Right lobe of liver (tissue), 6 donors: ENCODE results near the gene HDAC4. TPM values are rescaled to one million over a fixed set of nuclear protein-coding genes. Genes with fewer than 3 reads are reported as not detected.

Source experiments
- ATAC-seq, 4 donors: fragments of 200-7000 bp; cut with Tn5 transposase; one replicate each; pipeline ENCODE4 v1.9.1; 2020; ENCODE audit warnings: mild to moderate bottlenecking in 4 of 4, moderate library complexity in 4 of 4
- DNase-seq, 3 donors: peaks; one replicate each; pipeline ENCODE4 v3.0.0-alpha.2; 2020
- H3K27ac ChIP-seq, 3 donors: fragments of 200-600 bp; one replicate each; pipeline ENCODE4 v1.8.0; 2022
- H3K27me3 ChIP-seq, 2 donors: fragments of 200-600 bp; one replicate each; pipeline ENCODE4 v1.8.0; 2022
- H3K36me3 ChIP-seq, 4 donors: fragments of 200-600 bp; sonication (generic) in 1 of 4; one replicate each; pipeline versions ENCODE4 v1.5.1 to v1.8.0; 2017 to 2022; ENCODE audit warnings: control low read depth in 1 of 4
- H3K4me1 ChIP-seq, 4 donors: fragments of 200-600 bp; sonication (generic) in 1 of 4; one replicate each; pipeline versions ENCODE4 v1.5.1 to v1.8.0; 2017 to 2022; ENCODE audit warnings: control low read depth in 1 of 4
- H3K4me3 ChIP-seq, 3 donors: fragments of 200-600 bp; one replicate each; pipeline ENCODE4 v1.8.0; 2022
- H3K9me3 ChIP-seq, 4 donors: fragments of 200-600 bp; sonication (generic) in 1 of 4; one replicate each; pipeline versions ENCODE4 v1.5.1 to v1.8.0; 2017 to 2022; ENCODE audit warnings: control low read depth in 1 of 4
- POLR2A ChIP-seq: fragments of 450-650 bp; IDR thresholded peaks from one replicate; pipeline ENCODE4 v1.6.1; 2017; ENCODE audit warnings: antibody characterized with exemption, mild to moderate bottlenecking
- WGBS: methylation state at CpG from one replicate; pipeline ENCODE4 v1.1.6; 2018; ENCODE audit warnings: low coverage, low lambda C conversion rate; ENCODE audit not compliant: insufficient coverage; ENCODE audit errors: missing lambda C conversion rate; 5-methylcytosine and 5-hydroxymethylcytosine counted together
- intact Hi-C, 2 donors: fragments of 100-400 bp; cut with DNase I; formaldehyde crosslinking; loops; one replicate each; pipeline versions ENCODE4 v1.11.2 to v1.14.1; 2022
- total RNA-seq, 6 experiments: library from RNA; depleted of rRNA in 2 of 6; stranded (reverse); fragments of >200 nt in 2 of 6; fragmentation: NEBNext Ultra II Directional in 3 of 6; extraction: Animal tissue kit (Norgen Biotek cat#: 25700) in 3 of 6; gene quantifications; one replicate each; pipeline versions ENCODE4 v1.1.0 to v1.2.4, GENCODE V29; 2016 to 2023
- TF ChIP-seq, protein P1 (sequence below), 4 donors: fragments of 200-600 bp in 3 of 4; fragments of 450-650 bp in 1 of 4; IDR thresholded peaks; one replicate each; pipeline versions ENCODE4 v1.5.1 to v1.8.0; 2016 to 2022; ENCODE audit warnings: antibody characterized with exemption in 4 of 4, mild to moderate bottlenecking in 2 of 4
- donor health status: DM: no; HTN: yes; CAD: no.
- donor health status: DM: no; HTN: no; CAD: no.
- donor health status: DM: no; HTN: no; CAD: no.
- donor health status: DM: no; HTN: yes; CAD: no.
- donor health status: DM: no; HTN: yes; CAD: no.

Gene HDAC4
- total RNA-seq, 6 experiments from 2014 or later, result 8.9 to 22.4 (median 14.7) TPM

DNA sequence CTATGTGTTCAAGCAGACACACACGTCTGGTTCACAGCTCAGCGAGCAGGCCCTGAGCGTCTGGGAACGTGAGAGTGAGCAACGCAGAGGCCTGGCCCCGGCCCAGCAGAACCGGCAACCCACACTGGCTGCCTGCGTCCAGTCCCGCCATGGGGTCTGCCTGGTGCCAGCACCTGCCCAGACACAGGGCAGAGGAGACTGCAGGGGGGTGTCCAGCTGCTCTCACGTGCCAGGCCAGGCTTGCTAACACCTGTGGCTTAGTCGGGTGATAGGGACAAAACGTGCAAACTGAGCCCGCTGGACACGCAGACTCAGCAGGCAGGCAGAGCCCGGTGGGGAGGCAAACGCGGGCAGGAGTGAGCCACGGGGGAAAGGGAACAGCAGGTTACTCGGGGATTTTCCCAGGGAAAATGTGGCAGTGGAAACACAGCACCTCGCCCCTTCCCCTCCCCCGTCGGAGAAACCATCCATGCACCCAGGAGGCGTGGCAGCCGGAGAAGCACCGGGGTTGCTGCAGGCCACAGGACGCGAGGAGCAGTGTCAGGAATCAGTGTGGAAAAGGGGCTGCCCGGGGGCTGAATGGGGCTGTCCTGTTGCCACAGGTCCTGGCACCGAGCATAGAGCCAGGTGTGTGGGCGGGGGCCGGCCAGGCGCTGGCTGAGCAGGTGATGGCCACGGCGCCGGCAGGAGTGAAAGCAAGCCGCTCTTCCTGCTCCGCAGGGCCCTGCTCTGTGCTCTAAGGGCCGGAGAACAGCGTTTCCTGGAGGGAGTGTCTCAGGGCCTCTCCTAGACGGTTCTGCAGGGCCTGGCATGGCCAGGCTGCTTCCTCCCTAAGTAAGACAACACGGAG, 154.7 kb downstream of the HDAC4 start:
- H3K9me3 ChIP-seq, result no peaks in the 10 kb centered on the region
- ATAC-seq (peak; percentile 39 to 54 (median 44)), DNase-seq (peak in 2 of 3 donors; percentile 23 to 48)
- 82% methylated on average over 13 of the region's 41 CpGs for WGBS
- H3K36me3 ChIP-seq, result no peaks in the 10 kb centered on the region
- no peak overlapping the region for H3K27ac ChIP-seq
- intact Hi-C loops, result no loop called here
- TF ChIP-seq POLR2A, result no peak
- TF ChIP-seq, protein P1, sequence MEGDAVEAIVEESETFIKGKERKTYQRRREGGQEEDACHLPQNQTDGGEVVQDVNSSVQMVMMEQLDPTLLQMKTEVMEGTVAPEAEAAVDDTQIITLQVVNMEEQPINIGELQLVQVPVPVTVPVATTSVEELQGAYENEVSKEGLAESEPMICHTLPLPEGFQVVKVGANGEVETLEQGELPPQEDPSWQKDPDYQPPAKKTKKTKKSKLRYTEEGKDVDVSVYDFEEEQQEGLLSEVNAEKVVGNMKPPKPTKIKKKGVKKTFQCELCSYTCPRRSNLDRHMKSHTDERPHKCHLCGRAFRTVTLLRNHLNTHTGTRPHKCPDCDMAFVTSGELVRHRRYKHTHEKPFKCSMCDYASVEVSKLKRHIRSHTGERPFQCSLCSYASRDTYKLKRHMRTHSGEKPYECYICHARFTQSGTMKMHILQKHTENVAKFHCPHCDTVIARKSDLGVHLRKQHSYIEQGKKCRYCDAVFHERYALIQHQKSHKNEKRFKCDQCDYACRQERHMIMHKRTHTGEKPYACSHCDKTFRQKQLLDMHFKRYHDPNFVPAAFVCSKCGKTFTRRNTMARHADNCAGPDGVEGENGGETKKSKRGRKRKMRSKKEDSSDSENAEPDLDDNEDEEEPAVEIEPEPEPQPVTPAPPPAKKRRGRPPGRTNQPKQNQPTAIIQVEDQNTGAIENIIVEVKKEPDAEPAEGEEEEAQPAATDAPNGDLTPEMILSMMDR (IDR thresholded peaks at IDR 0.05), result no peak
- no peak overlapping the region for H3K4me3 ChIP-seq
- H3K4me1 ChIP-seq, result peaks cover 0 to 8% (median 4%) of the 10 kb centered on the region in 4 donors
- H3K27me3 ChIP-seq, result no peaks in the 10 kb centered on the region

DNA sequence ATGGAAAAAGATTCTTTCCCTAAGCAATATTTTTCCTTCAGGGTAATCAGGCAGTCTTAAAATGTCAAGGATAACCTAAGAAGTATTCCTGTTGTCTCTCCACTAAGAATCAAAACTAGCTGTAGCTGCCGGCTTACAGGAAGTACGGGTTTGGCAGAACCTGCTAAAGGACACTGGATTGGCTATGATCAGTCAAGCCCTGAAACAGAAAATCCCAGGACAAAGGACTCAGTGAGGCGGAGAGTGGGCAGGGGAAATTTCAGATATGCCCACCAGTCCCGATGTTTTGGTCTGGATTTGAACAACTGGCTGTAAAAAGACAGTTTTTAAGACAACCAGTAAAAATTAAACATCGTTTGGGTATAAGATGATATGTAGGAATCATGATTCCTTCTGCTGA, 155.7 kb downstream of the HDAC4 start:
- H3K4me1 ChIP-seq, result peaks cover 0 to 18% (median 8%) of the 10 kb centered on the region in 4 donors
- DNase-seq (peak in 1 of 3 donors; percentile 3), ATAC-seq (no peak)
- TF ChIP-seq, protein P1 (IDR thresholded peaks at IDR 0.05), result no peak
- TF ChIP-seq POLR2A, result no peak
- 67% methylated on average over 5 of the region's 5 CpGs for WGBS
- no peak overlapping the region for H3K4me3 ChIP-seq
- H3K36me3 ChIP-seq, result no peaks in the 10 kb centered on the region
- H3K27me3 ChIP-seq, result no peaks in the 10 kb centered on the region
- H3K9me3 ChIP-seq, result no peaks in the 10 kb centered on the region
- no peak overlapping the region for H3K27ac ChIP-seq
- intact Hi-C loops, result no loop called here

DNA sequence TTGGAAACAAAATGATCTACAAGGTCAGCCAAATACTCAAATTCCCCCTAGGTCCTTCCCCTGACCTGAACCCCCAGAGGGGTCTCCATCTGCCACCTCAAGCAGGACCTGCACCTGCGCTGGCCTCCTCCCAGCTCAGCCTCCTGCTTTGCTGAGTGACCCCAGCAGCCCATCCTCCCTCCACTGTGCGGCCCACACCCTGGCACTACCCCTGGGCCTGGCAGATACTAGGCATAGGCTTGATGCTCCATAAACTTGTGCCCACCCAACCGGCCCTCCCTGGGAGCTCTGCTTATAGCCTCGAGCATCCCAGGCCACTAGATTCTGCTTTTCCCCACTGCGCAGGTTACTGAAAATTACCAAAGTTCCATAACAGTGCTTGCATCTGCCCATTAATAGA, 156.2 kb downstream of the HDAC4 start:
- Histone ChIP-seq H3K27me3 (no peaks in the 10 kb centered on the region), H3K4me1 (peaks cover 0 to 22% (median 11%) of the 10 kb centered on the region in 4 donors), H3K27ac (no peak overlapping the region), H3K9me3 (no peaks in the 10 kb centered on the region), H3K4me3 (no peak overlapping the region), H3K36me3 (no peaks in the 10 kb centered on the region)
- no peak for TF ChIP-seq POLR2A
- TF ChIP-seq, protein P1 (IDR thresholded peaks at IDR 0.05), result no peak
- intact Hi-C loops, result no loop called here
- WGBS, result 84% methylated on average over 4 of the region's 5 CpGs
- ATAC-seq, result no peak
- peak in 2 of 3 donors; percentile 40 to 53 for DNase-seq

DNA sequence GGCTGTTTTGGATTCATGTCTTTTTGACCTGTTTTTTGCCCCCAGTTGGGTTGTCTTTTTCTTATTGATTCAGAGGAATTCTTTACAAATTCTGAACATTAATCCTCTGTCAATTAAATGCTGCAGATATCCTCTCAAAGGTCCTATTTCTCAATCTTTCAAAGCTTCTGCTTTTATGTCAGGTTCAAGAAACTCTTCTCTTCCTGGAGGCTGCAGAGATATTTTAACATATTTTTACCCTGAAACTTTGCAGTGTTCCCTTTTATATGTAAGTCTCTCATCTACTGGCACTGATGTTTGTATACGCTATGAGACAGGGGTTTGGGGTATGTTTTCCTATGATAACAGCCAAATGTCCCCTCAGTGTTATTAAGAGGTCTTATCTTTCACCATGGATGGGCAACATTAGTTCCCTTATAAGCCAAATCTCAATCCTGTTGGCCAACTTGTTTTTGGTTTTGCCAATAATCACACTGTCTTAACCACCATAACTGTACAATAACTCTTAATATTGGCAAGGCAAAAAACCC, 159.3 kb downstream of the HDAC4 start:
- H3K4me1 ChIP-seq, result peaks cover 0 to 41% (median 20%) of the 10 kb centered on the region in 4 donors
- no peak overlapping the region for H3K4me3 ChIP-seq
- H3K27me3 ChIP-seq, result no peaks in the 10 kb centered on the region
- 50% methylated on average over 1 of the region's 1 CpG for WGBS
- DNase-seq (no peak), ATAC-seq (no peak)
- H3K27ac ChIP-seq, result no peak overlapping the region
- intact Hi-C loops, result no loop called here
- no peaks in the 10 kb centered on the region for H3K9me3 ChIP-seq
- H3K36me3 ChIP-seq, result no peaks in the 10 kb centered on the region
- TF ChIP-seq, protein P1 (IDR thresholded peaks at IDR 0.05), result no peak
- no peak for TF ChIP-seq POLR2A
